ENCODE data around the gene SLC39A6. TPM values are rescaled to one million over a fixed set of nuclear protein-coding genes. Genes with fewer than 3 reads are reported as not detected.

The SLC39A6 gene
- total RNA-seq, 2 experiments from 2014 or later, result 18.4 to 20.4 TPM

Other genes with a start within 250 kb of the SLC39A6 start
- 10 to 100 TPM; 33.5 to 33.9 TPM for gene RPRD1A, start 61.8 kb downstream of the SLC39A6 start, total RNA-seq
- 10 to 100 TPM; 82.4 to 87.4 TPM for gene ELP2, start 559 bp upstream of the SLC39A6 start, total RNA-seq
- under 1 TPM; 0.19 to 0.23 TPM for gene MOCOS, start 58.2 kb upstream of the SLC39A6 start, total RNA-seq
- not detected for gene FHOD3, start 168.4 kb upstream of the SLC39A6 start, total RNA-seq

Measured in activated naive CD8-positive, alpha-beta T cell treated with anti-CD3 and anti-CD28 coated beads, Interleukin-2, amount 10 ng/mL, durations not matched to agents 7 days and 5 days (primary cell).